ENCODE results near the gene FGF12. TPM values are rescaled to one million over a fixed set of nuclear protein-coding genes. Genes with fewer than 3 reads are reported as not detected.

The FGF12 gene
- total RNA-seq, 1 donor from 2014 or later = 356 TPM

DNA sequence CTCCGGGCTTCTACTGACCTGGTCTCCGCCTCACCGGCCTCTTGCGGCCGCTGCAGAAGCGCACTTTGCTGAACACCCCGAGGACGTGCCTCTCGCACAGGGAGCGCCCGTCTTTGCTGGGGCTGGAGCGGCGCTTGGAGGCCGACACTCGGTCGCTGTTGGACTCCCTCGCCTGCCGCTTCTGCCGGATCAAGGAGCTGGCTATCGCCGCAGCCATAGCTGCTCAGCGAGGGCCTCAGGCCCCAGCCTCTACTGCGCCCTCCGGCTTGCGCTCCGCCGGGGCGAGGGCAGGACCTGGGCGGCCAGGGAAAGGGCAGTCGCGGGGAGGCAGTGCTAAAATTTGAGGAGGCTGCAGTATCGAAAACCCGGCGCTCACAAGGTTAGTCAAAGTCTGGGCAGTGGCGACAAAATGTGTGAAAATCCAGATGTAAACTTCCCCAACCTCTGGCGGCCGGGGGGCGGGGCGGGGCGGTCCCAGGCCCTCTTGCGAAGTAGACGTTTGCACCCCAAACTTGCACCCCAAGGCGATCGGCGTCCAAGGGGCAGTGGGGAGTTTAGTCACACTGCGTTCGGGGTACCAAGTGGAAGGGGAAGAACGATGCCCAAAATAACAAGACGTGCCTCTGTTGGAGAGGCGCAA, 319.2 kb downstream of the FGF12 start:
- ATAC-seq (ENCODE audit: poor library complexity) (no peak), DNase-seq (peak; percentile 40)
- intact Hi-C loops (cut with DNase I) = no loop called here

DNA sequence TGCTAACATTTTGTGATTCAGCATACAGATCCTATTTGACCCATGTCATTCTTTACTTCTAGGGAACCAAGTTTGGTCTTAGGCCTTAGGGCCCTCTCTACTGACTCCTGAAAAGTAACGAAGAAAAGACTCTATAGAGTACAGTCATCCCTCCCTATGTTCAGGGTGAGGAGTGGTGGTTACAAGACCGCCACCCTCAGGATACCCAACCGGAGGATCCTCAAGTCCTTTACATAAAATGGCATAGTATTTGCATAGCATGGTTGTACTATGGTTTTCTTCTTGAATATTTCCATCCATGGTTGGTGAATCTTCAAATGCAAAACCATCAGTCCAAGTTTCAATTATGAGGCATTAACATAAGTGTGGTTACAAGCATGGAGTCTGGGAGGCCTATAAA, 327.6 kb downstream of the FGF12 start:
- intact Hi-C loops (cut with DNase I) = no loop called here
- no peak for DNase-seq
- ATAC-seq (ENCODE audit: poor library complexity) = no peak

DNA sequence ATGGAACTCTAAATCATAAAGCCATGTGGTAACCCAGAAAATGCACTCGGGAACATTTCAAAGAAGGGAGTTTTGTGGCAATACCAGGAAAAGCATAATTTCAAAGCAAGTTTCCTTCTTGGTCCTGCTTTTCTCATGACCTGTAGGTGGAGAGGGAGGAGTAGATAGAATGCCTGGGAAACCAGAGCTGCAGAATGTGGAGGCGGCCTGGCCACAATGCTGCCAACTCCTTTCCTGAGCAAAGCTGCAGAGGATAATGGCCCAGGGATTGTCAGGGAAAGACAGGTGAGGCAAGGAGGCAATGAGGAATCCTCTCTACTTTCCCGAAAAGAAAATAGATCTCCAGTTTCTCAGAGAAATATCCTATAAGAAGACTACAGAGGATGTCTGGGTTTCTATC, 330.3 kb downstream of the FGF12 start:
- intact Hi-C loops (cut with DNase I) = no loop called here
- ATAC-seq (ENCODE audit: poor library complexity) (no peak), DNase-seq (no peak)

DNA sequence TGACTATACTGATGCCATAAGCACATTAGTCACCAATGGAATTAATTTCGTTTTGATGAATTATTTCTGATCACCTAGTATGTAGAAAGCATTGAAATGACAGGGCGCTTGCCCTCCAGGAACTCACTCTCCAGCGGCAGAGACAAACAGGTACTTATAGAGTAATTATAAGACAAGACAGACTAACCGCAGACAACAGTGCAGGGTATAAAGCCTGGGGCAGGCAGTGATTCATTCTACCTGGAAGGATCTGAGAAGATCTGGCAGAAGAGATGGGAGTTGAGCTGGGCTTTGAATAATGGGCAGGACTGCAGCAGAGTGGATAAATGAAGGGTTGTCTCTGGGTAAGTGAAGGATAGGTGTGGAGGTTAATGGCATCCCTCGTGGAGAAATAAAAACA, 331.8 kb downstream of the FGF12 start:
- intact Hi-C loops (cut with DNase I) = no loop called here
- ATAC-seq (ENCODE audit: poor library complexity) (no peak), DNase-seq (no peak)

DNA sequence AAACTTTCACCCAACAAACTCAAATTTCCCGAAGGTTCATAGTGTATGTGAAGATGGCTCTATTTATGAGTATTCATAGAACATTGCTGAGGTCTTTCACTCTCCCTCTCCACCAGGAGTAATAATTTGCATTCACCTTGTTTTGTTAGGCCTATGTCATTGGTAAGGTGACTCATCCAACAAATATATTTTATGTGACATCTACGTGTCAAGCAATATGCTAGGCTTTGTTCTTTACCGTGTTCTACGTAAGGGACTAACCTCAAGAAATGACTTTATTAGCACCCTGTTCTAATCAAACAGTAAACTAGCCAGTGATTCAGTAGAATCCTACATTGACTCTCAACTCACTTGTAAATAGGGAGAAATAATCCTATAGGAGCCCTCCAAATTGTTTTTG, 334.4 kb downstream of the FGF12 start:
- no peak for ATAC-seq (ENCODE audit: poor library complexity)
- intact Hi-C loops (cut with DNase I) = no loop called here
- DNase-seq = no peak

DNA sequence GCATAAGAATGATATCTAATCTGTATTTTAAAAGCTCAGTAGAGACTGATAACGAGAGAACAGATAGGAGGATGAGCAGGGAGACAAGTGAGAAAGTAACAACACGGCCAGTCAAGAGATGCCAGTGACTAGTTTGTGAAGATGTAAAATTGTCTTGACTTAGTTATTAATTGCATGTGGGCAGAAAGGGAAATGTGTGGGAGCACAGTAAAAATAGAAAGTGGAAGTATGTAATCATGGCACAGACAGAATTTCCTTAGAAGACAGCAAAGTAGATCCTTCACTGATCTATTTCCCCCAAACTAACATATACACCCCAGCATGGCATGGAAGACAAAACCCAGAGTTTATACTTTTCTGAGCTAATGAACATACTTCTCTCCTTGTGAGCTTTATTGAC, 344.5 kb downstream of the FGF12 start:
- ATAC-seq (ENCODE audit: poor library complexity) = no peak
- intact Hi-C loops (cut with DNase I) = no loop called here
- DNase-seq = no peak

DNA sequence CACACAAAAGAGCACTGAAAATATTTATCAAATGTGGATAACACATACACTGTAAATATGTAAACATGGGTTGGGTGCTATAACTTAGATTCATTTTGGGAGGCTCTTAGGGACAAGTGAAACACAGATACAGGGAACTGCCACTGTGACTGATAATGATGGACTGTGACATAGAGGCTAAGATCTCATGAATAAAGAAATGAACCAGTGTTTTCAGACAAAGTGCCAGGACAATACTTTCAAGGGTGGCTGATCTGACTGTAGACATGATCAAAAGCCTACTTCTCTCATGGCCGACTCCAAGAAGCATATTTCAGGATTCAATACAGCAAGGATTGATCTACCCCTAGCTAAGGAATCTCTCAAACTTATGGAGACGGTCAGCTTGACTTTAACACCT, 353.8 kb downstream of the FGF12 start:
- intact Hi-C loops (cut with DNase I) = no loop called here
- no peak for ATAC-seq (ENCODE audit: poor library complexity)
- no peak for DNase-seq

DNA sequence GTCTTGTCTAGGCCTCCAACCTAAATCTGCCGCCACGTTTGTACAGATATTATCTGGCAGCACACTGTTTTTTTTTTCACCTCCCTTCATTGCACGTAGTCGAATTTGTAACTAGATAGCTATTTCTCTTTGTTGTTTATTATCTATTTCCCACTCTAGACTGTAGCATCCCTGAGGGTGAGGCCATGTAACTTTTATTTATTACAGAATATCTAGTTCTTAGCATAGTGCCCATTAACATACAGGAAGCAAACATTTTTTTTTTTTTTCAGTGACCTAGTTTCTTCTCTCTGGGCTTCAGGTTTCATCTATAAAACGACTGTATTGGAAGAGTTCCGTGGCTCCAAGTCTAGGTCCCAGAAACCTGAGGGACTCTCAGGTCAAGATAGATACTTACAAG, 354.3 kb downstream of the FGF12 start:
- DNase-seq (no peak), ATAC-seq (ENCODE audit: poor library complexity) (no peak)
- intact Hi-C loops (cut with DNase I) = no loop called here

DNA sequence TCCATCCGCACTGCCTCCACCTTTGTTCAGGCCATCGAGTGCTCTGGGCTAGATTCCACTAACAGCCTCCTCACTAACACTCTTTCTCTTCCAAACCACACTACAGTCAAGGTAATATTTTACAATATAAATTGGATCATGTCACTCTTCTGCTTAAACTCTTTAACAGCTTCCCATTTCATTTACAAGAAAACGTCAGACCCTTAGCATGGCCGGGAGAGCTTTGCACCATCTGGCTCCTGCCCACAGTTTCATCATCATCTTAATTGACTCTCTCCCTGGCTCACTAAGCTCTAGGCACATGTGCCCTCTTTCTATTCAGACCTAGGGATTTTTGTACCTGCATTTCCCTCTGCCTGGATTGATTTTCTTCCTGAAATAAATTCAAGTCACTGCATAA, 354.7 kb downstream of the FGF12 start:
- DNase-seq (no peak), ATAC-seq (ENCODE audit: poor library complexity) (no peak)
- intact Hi-C loops (cut with DNase I) = no loop called here

DNA sequence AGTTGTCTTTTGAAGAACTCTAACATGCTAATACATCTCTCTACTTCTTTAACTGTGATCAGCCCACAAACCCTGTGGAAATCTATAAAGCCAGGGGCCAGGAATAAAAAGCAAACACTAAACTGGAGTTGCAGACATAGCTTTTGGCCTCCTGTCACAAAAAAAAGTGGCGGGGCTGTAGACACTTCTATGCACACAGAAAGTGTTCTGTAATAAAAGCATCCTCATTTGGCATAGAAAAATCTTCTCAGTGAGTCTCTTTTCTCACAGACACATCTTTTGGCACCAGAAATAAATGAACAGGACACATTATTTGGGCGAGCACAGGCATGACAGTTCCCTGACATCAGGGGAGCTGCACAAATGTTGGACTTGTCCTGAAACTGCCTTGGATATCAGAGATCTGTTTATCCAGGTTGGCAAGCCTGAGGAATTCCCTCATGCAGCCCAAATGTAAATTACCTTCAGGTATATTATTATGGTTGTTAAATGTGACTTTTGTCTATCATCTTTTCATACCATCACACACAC, 355.4 kb downstream of the FGF12 start:
- intact Hi-C loops (cut with DNase I) = no loop called here
- DNase-seq = no peak
- no peak for ATAC-seq (ENCODE audit: poor library complexity)

DNA sequence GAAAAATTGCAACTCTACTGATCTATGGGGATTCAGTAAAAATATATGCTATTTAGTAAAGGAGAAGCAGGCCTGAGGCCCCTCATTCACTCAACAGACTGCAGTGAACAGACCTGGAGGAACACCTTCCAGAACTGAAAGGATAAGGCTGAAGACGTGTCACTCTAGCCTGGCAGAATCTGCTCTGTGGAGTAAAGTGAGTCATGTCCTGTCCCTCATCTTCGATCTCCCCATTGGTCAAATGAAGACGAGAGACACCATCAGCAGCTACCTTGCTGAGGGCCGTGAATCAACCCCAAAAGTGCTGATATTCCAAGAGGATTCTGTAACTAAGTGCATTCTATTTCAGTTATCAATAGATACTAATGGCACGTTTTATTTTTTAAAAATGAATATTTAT, 359.7 kb downstream of the FGF12 start:
- ATAC-seq (ENCODE audit: poor library complexity) (no peak), DNase-seq (no peak)
- intact Hi-C loops (cut with DNase I) = no loop called here

DNA sequence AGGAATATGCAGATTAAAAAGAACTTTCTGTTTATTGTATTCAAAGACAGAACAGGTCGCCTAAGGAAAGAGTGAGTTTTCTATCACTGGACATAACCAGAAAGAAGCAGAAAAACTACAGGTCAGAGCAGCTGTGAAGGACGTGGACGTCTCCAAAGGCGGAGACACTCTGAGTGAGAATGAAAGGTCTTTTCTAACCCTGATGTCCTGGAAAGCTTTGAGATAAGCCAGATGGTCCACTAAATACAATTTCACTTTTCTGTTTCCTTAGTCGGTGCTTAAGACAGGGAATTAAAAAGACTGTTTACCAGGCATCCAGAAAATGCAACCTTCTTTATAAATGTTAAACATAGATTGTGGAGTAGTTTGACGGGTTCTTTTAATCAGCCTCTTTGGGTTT, 360.4 kb downstream of the FGF12 start:
- no peak for DNase-seq
- no peak for ATAC-seq (ENCODE audit: poor library complexity)
- intact Hi-C loops (cut with DNase I) = no loop called here

DNA sequence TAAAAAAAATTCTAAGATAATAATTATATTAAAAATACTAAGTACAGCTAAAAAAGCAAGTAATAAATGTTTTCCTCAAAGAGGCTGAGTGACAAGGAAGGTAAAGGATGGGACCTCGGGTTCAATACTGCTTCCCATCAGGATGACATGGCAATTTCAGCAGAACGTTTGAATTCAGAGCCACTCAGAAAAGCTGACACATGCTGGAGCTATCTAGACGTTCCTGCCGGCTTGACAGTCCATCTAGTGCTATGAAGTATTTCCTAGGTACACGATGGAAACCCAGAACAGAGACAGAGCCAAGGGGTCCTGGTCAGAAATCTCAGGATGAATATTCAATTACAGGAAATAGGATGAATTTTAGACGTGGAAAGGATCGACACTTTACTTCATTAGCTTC, 361.8 kb downstream of the FGF12 start:
- intact Hi-C loops (cut with DNase I) = no loop called here
- no peak for DNase-seq
- ATAC-seq (ENCODE audit: poor library complexity) = peak; percentile 46

DNA sequence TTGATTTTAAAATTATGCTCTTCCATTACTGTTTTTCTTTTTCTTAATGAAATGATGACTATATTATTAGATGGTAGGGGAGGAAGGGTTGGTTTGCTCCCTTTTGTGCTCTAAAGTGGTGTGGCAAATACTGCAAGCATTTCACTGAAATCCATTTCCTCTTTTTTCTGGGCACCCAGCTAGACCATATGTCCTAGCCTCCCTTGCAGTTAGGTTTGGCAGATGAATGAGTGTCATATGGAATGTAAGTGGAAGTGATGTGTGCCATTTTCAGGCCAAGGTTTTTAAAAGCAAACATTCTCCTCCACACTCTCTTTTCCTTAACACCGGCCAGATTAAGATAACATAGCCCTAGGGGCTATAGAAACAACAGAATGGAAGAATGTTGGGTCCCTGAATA, 363.0 kb downstream of the FGF12 start:
- intact Hi-C loops (cut with DNase I) = no loop called here
- DNase-seq (no peak), ATAC-seq (ENCODE audit: poor library complexity) (no peak)

DNA sequence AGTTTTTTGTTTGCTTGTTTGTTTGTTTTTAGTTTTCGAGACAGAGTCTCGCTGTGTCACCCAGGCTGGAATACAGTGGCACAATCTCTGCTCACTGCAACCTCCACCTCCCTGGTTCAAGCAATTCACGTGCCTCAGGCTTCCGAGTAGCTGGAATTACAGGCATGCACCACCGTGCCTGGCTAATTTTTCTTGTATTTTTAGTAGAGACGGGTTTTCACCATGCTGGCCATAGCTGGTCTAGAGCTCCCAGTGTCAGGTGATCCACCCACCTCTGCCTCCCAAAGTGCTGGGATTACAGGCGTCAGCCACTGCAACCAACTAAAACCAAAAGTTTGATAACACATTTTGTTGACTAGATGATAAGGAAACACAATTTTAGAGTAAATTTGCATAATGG, 372.7 kb downstream of the FGF12 start:
- intact Hi-C loops (cut with DNase I) = no loop called here
- ATAC-seq (ENCODE audit: poor library complexity) (peak; percentile 27), DNase-seq (no peak)

DNA sequence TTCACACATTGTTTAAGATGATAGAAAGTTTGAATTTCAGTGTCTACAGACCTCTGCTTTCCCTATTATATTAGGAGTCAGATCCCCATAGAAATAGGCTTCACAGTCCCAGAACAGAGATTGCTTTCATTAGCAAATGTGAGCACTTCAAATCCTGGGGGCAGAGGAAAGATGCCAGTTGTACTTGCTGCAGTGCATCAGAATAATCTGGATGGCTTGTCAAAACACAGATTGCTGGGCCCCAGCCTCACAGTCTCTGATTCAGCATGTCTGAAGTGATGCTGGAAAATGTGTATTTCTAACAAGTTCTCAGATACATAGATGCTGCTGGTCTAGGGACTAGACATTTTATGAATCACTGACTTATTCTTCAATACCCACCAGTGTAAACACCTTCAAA, 375.2 kb downstream of the FGF12 start:
- DNase-seq (no peak), ATAC-seq (ENCODE audit: poor library complexity) (no peak)
- intact Hi-C loops (cut with DNase I) = no loop called here

DNA sequence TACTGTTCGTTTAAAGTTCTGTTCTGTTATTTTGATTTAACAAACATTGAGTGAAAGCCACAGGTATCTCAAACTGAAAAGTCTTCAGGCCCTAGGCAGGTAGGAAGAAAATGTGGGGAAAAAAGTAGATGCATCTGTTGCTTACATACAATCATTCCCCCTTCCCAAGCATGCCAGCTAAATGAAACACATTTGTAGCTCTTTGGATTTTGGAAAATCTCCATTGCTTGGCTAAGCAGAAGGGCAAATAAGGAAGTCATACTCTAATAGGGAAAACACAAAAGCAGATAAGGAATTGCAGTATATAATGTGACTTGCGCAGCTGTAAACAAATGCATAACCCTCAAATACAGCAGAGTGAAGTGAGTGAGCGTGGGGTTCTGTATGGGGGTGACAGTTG, 375.9 kb downstream of the FGF12 start:
- ATAC-seq (ENCODE audit: poor library complexity) (no peak), DNase-seq (no peak)
- intact Hi-C loops (cut with DNase I) = no loop called here

DNA sequence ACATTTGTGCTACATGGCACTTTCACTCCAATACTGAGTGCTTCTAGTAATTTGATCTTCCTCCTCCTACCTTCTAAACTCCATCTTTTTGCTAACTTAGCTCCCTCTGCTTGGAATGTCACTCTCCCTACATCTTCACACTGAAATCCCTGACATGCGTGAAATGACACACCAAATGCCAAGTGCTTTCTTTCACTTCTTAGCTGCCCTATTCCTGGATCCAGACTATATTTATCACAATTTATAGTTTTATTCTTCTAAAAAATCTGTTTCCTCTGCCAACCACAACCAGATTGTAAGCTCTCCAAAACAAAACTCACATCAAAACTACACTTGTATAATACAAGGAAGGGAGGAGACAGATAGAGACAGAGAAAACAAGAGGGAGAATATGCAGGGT, 387.3 kb downstream of the FGF12 start:
- intact Hi-C loops (cut with DNase I) = no loop called here
- no peak for DNase-seq
- no peak for ATAC-seq (ENCODE audit: poor library complexity)

DNA sequence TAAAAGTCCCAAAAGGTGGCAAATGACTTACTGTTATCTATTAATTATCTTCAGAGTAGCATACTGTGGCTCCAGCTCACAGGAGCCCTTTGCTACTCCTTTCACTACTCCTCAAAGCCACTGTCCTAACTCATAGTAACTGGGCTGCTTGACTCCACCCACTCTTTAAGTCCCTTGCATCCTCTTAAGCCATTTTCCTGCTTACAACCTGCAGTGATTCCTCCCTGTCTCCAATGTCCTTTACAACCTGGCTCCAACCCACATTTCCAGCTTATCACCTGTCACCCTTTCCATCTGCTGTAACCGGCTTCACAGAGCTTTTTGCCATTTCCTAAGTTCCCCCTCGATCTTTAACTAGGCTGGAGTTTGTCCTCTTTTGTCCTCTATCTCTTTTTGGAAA, 388.1 kb downstream of the FGF12 start:
- ATAC-seq (ENCODE audit: poor library complexity) (peak; percentile 55), DNase-seq (no peak)
- intact Hi-C loops (cut with DNase I) = no loop called here

DNA sequence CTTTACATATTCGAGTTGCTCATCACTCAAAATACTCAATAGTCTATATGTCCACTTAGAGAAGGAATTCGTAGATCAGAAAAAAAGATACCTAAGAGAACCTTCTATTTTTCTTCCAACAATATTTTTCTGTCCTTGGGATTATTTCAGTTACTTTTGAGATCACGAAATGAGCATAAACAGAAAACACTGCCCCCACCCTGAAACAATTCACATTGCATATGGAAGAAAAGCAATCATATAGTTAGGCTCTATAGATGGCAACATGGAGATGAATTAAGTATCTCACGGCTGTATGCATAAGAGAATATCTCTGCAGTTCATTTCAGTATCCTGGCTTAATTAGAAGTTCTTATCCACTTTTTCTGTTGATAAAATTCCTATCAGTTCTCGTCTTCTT, 391.1 kb downstream of the FGF12 start:
- DNase-seq (no peak), ATAC-seq (ENCODE audit: poor library complexity) (no peak)
- intact Hi-C loops (cut with DNase I) = no loop called here

All from Right ventricle myocardium superior (tissue), 1 donor.